Esophagus squamous epithelium (tissue), 4 donors: ENCODE data around the gene TRIM68.

Source experiments
- POLR2A ChIP-seq, 4 donors: fragments of 450-650 bp; IDR thresholded peaks; one replicate each; pipeline ENCODE4 v1.6.1; 2017; ENCODE audit warnings: antibody characterized with exemption in 4 of 4, mild to moderate bottlenecking in 4 of 4, moderate library complexity in 3 of 4
- TF ChIP-seq, protein P1 (sequence below), 6 experiments: fragments of 450-650 bp in 4 of 6; fragments of 200-600 bp in 2 of 6; sonication (generic) in 2 of 6; IDR thresholded peaks; one replicate each; pipeline ENCODE4 v1.5.1; 2016 to 2019; ENCODE audit warnings: antibody characterized with exemption in 6 of 6, mild to moderate bottlenecking in 4 of 6, moderate library complexity in 4 of 6

DNA sequence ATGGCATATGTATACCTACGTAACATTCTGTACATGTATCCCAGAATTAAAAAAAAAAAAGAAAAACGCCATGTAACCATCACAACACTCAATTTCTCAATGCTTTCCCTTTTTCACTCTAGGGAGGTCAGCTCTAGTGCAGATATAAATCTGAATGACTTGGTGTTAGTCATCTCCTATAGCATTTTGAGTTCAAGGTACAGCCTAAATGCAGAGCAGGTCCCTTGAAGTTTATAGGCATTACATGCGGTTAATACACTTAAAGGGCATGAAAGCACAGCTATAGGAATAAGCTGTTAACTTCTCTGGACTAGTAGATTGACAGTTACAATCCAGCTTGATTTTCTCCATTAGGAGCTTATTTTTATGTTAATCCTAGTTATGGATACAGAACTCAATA lies 42.7 kb downstream of the TRIM68 start:
- TF ChIP-seq, protein P1, sequence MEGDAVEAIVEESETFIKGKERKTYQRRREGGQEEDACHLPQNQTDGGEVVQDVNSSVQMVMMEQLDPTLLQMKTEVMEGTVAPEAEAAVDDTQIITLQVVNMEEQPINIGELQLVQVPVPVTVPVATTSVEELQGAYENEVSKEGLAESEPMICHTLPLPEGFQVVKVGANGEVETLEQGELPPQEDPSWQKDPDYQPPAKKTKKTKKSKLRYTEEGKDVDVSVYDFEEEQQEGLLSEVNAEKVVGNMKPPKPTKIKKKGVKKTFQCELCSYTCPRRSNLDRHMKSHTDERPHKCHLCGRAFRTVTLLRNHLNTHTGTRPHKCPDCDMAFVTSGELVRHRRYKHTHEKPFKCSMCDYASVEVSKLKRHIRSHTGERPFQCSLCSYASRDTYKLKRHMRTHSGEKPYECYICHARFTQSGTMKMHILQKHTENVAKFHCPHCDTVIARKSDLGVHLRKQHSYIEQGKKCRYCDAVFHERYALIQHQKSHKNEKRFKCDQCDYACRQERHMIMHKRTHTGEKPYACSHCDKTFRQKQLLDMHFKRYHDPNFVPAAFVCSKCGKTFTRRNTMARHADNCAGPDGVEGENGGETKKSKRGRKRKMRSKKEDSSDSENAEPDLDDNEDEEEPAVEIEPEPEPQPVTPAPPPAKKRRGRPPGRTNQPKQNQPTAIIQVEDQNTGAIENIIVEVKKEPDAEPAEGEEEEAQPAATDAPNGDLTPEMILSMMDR (IDR thresholded peaks at IDR 0.05) = no peak
- no peak for TF ChIP-seq POLR2A (IDR thresholded peaks at IDR 0.05)
